GM21515 (cell line): ENCODE data around the gene SAMM50.

Source experiments
- ATAC-seq: cut with Tn5 transposase; IDR thresholded peaks from one replicate; pipeline ENCODE4 v1.9.1; 2021; ENCODE audit not compliant: unreplicated experiment

The SAMM50 gene

GRCh38 chr22:43976861-43977795, 21.9 kb downstream of the SAMM50 start:
- ATAC-seq: no peak

- no peak for ATAC-seq
These were observed 23.3 kb downstream of the SAMM50 start for GRCh38 chr22:43978558-43978957.

GRCh38 chr22:43980579-43980978, 25.3 kb downstream of the SAMM50 start:
- no peak for ATAC-seq

DNA sequence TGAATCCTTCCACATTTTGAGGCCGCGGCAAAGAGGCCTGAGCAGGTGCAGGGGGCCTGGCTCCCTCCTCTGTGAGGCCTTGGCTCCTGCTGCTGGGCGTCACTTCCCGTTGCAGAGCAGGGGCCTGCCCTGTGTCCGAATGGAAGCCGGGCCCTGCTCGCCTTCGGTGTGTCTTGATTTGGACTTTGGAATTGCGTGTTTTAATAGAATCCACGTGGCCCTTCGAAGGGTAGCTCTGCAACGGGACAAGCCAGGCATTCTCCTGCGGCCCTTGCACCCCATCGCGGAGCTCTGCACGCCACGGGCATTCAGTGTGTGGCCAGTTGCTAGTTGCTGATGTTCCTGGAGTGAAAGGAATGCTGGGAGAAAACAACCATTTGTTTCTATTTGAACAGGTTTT, 25.8 kb downstream of the SAMM50 start:
- no peak for ATAC-seq

GRCh38 chr22:43983808-43984207, 28.6 kb downstream of the SAMM50 start:
- no peak for ATAC-seq

DNA sequence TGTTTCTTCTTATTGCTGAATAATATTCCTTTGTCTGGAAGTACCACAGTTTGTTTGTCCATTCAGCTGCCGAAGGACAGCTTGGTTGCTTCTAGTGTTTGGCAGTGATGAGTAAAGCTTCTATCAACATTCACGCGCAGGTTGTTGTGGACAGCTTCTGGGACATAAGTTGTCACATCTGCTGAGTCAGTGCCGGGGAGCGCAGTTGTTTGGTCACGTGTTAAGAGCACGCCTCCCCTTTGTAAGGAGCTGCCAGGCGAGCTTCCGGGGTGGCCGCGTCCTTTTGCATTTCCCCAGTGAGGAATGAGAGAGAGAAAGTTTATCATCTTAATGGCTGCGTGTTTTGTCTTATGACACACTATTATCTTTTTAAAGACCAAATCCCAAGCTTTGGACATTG, 30.3 kb downstream of the SAMM50 start:
- ATAC-seq: no peak

GRCh38 chr22:43988116-43988820, 33.0 kb downstream of the SAMM50 start:
- ATAC-seq: no peak

DNA sequence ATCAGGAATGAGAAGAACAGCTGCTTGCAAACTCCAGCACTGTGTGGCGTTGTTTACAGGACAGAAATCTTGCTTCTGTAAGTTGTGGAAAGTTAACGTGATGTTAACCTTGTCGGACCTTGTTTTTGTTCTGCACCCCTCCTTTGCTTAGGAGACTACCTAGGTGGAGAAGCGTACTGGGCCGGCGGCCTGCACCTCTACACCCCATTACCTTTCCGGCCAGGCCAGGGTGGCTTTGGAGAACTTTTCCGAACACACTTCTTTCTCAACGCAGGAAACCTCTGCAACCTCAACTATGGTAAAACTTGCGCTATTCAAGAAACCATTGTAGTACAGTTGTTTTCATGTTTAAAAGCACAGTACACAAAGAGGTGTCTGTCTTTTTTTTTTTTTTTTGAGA, 33.7 kb downstream of the SAMM50 start:
- no peak for ATAC-seq

- ATAC-seq: no peak
These were observed 34.8 kb downstream of the SAMM50 start for GRCh38 chr22:43990044-43990443.

DNA sequence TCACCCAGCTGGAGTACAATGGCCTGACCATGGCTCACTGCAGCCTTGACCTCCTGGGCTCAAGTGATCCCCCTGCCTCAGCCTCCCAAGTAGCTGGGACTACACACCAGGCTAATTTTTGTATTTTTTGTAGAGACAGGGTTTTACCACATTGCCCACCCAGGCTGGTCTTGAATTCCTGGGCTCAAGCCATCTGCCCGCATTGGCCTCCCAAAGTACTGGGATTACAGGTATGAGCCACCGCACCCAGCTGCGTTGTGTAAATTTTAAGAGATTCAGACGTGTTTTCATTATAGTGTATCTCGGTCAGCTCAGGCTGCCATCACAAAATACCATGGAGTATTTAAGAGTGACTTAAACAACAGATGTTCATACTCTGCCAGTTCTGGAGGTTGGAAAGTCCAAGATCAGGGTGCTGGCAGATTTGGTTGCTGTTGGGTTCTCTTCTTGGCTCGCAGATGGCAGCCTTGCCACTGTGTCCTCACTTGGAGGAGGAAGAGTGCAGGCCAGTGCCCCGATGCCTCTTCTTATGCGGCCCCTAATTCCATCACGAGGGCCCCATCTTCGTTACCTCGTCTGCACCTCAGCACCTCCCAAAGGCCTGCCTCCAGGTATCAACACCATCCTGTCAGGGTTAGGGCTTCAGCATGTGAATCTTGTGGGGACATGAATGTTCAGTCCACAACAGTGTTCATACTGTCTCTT, 36.2 kb downstream of the SAMM50 start:
- ATAC-seq: no peak

DNA sequence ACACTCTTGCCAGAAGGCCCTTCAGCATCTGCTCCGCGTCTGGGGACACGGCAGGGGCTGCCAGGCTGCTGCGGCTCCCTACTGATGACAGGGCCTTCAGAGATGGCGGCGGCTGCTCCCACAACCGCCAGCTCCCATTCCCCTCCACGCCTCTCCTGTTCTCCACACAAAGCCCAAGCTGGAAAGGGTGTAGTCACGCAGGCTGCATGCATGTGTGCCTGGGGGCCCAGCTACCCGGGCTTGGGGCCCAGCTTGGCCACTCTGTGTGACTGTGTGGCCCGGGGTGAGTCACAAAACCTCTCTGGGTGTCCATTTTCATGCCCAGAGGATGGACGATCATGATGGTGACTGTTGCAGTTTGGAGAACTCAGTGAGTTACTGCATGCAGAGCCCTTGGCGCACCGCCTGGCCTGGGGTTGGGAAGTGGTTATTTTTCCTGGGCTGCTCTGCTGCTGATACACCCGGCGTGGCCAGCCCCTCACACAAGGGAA, 37.1 kb downstream of the SAMM50 start:
- ATAC-seq: no peak

DNA sequence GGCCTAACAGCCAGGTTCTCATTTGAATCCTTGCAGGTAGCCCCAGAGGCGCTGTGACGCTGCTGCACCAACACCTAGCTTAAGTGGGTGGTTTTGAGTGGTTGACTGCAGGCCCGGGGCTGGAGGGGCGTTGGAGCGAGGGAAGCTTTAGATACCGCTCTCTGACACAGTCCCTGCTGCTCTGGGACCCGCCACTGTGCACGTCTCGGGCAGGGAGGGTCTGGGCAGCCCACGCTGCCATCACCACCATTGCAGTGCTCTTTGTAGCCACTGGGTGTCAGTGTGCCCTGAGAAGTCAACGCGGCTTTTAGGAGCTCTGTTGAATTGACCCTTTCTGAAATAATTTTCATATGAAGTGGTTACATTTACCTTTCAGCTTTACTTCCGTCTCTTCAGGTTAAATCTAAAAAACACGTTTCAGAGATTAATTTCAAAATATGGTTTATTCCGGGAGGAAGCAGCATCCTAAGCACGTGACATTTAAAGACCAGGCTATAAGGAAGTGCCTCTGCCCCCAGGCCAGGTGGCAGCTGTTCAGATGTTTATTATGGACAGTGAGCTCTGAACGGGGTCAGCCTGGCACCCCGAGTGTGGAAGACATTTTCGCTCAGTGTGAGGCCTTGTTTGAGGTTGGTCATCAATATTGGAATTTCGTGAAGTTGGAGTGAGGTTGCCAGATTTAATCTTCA, 38.0 kb downstream of the SAMM50 start:
- ATAC-seq: no peak

- ATAC-seq: no peak
These were observed 38.8 kb downstream of the SAMM50 start for GRCh38 chr22:43994006-43994405.

- ATAC-seq: no peak
These were observed 39.2 kb downstream of the SAMM50 start for GRCh38 chr22:43994416-43994815.

- no peak for ATAC-seq
These were observed 39.9 kb downstream of the SAMM50 start for GRCh38 chr22:43995057-43995685.

- no peak for ATAC-seq
These were observed 40.5 kb downstream of the SAMM50 start for GRCh38 chr22:43995798-43996169.

- no peak for ATAC-seq
These were observed 41.1 kb downstream of the SAMM50 start for GRCh38 chr22:43996170-43996980.

GRCh38 chr22:43996981-43997265, 41.7 kb downstream of the SAMM50 start:
- no peak for ATAC-seq

DNA sequence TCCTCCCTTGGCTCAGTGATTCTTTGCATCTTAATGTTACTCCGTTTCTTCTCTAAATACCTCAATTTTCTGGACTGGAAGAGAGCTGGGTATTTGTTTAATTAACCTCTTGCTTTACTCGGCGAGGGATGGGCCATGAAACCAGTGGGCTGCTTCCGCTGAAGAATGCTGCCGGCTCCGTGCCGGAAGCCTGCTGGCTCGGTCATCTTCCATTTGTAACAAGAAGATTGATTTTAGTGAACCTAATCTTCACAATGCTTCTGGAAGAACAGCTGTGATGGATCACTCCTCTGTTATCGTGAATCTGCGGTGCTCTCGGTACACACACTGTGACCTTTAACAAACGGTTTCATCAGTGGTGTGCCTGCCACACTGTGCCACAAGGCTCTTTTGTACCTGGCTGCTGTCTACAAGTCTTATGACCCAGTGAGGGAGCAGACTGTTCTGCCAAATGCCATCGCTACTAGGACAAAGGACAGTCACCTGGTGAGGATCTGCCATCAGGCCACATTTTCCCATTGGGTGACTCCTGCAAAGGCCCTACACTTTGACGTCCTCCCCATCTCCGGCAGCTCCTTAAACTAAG, 43.5 kb downstream of the SAMM50 start:
- no peak for ATAC-seq
